ENCODE measurements around the gene SPHK2.
"Not testable (repeated sequence)": the region's sequence is repeated elsewhere in the genome, so short reads cannot be mapped to it uniquely, and the experiment has no call there.

Gene SPHK2

GRCh38 chr19:48618916-48619691 lies at the start of gene SPHK2, which contains the start of gene RPL18:
SPHK2 (plus strand) TSS chr19:48619506; CDS start chr19:48620515, 1,009 bp downstream.
RPL18 (minus strand) TSS chr19:48619178; CDS start chr19:48619143, 35 bp downstream.
- DNase-seq (ENCODE audit: low read depth), result peak; percentile 99

- DNase-seq (ENCODE audit: low read depth), result no peak
Measured at GRCh38 chr19:48569814-48570213, 49.5 kb upstream of the SPHK2 start.

- DNase-seq (ENCODE audit: low read depth), result no peak
Measured at GRCh38 chr19:48571378-48572162, 47.7 kb upstream of the SPHK2 start.

- DNase-seq (ENCODE audit: low read depth), result no peak
Measured at GRCh38 chr19:48573163-48573505, 46.2 kb upstream of the SPHK2 start.

GRCh38 chr19:48575931-48576622 lies 43.2 kb upstream of the SPHK2 start:
- no peak for DNase-seq (ENCODE audit: low read depth)

DNA sequence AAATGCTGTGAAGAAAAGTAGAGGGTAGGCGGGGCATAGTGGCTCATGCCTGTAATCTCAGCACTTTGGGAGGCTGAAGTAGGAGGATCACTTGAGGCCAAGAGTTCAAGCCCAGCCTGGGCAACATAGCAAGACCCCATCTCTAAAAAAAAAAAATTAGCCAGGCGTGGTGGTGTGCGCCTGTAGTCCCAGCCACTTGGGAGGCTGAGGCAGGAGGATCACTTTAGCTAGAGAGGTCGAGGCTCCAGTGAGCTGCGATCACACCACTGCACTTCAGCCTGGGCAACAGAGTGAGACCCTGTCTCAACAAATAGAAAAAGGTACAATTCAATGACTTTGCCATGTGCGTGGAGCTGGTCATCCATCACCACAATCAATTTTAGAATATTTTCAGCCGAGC lies 41.4 kb upstream of the SPHK2 start:
- DNase-seq (ENCODE audit: low read depth), result not testable (repeated sequence)

DNA sequence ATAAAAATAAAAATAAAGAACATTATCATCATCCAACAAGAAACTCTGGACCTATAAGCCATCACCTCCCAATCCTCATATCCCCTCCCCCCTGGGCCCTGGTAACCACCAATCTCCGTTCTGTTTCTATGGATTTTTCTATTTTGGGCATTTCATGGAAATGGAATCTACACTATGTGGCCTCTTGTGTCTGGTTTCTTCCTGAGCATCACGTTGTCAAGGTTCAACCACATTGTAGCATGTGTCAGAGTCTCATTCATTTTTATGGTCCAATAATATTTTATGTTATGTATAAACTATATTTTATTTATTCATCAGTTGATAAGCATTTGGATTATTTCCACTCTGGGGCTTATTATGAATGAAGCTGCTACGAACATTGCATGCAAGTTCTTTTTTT lies 40.4 kb upstream of the SPHK2 start:
- no peak for DNase-seq (ENCODE audit: low read depth)

- DNase-seq (ENCODE audit: low read depth), result no peak
Measured at GRCh38 chr19:48582168-48582567, 37.1 kb upstream of the SPHK2 start.

GRCh38 chr19:48587387-48587786 lies 31.9 kb upstream of the SPHK2 start:
- DNase-seq (ENCODE audit: low read depth), result no peak

- no peak for DNase-seq (ENCODE audit: low read depth)
Measured at GRCh38 chr19:48588670-48589401, 30.5 kb upstream of the SPHK2 start.

GRCh38 chr19:48591021-48591420 lies 28.3 kb upstream of the SPHK2 start:
- no peak for DNase-seq (ENCODE audit: low read depth)

DNA sequence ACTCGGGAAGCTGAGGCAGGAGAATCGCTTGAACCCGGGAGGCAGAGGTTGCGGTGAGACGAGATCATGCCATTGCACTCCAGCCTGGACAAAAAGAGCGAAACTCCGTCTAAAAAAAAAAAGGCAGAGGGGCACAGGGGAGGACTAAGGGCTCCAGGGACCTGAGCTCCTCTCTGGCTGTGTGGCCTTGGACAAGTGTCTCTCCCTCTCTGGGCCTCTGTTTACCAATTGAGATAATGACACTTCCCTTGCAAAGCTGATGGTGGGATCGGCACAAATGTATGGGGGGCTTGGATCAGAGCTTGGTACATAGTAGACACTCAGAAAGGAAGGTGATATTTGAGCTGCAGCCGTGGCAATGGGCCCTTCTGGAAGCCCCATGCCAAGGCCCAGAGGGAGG lies 24.1 kb upstream of the SPHK2 start:
- no peak for DNase-seq (ENCODE audit: low read depth)

- DNase-seq (ENCODE audit: low read depth), result no peak
Measured at GRCh38 chr19:48595833-48596232, 23.5 kb upstream of the SPHK2 start.

DNA sequence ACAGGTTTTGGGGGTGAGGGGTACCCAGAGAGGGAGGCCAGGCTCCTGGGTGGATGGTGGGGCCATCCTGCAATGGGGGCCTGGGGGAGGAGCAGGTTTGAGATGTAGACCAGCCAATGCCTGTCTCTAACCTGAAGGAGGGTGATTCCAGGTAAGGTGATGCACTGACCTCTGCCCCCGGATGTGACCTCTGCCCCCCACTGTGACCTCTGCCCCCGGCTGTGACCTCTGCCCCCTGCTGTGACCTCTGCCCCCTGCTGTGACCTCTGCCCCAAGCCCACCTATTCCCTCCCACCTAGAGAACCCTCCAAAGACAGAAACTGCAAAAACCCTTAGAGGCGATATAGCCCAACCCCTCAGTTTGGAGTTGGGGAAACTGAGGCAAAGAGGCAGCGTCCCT lies 23.1 kb upstream of the SPHK2 start:
- no peak for DNase-seq (ENCODE audit: low read depth)

DNA sequence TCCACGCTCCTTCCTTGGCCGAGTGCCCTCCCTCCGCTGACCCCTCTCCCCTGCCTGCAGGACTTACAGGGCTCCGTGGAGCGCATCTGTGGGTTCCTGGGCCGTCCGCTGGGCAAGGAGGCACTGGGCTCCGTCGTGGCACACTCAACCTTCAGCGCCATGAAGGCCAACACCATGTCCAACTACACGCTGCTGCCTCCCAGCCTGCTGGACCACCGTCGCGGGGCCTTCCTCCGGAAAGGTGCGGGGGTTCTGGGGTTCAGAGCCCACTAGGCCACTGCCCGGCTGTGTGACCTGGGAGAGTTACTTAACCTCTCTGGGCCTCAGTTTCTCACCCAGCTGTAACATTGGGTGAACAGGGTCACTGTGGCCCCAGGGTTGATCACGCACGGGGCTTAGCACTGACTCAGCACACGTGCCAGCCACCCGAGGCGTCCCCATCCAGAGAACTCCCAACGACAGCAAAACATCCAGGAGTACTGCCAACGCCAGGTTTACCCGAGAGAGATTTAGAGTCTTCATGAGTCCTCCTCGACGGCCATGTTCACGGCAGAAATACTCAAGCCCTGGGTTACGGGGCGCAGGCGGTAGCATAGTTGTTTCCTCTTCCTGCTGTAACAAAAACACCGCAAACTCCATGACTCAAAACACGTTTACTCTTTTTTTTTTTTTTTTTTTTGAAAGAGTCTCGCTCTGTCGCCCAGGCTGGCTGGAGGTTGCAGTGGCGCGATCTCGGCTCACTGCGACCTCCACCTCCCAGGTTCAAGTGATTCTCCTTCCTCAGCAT lies 22.4 kb upstream of the SPHK2 start:
- DNase-seq (ENCODE audit: low read depth), result no peak

DNA sequence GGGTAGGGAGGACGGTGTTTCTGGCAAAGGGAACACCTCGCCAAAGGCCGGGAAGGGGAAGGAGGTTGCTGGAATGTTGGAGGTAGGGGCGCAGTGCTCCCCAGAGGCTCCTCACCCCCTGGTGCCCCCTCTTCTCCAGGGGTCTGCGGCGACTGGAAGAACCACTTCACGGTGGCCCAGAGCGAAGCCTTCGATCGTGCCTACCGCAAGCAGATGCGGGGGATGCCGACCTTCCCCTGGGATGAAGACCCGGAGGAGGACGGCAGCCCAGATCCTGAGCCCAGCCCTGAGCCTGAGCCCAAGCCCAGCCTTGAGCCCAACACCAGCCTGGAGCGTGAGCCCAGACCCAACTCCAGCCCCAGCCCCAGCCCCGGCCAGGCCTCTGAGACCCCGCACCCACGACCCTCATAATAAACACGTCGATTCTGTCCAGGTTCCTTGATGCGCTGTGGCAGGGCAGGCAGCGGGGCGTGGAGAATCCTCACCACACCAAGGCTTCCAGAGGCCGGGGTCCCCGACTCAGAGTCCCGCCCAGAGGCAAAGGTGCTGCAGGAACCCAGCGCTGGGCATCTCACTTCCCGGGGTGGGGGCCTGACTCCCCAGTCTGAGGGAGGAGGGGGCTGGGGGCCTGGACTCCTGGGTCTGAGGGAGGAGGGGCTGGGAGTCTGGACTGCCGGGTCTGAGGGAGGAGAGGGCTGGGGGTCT lies 20.2 kb upstream of the SPHK2 start:
- DNase-seq (ENCODE audit: low read depth), result no peak

GRCh38 chr19:48600679-48601417 lies 18.5 kb upstream of the SPHK2 start:
- no peak for DNase-seq (ENCODE audit: low read depth)

DNA sequence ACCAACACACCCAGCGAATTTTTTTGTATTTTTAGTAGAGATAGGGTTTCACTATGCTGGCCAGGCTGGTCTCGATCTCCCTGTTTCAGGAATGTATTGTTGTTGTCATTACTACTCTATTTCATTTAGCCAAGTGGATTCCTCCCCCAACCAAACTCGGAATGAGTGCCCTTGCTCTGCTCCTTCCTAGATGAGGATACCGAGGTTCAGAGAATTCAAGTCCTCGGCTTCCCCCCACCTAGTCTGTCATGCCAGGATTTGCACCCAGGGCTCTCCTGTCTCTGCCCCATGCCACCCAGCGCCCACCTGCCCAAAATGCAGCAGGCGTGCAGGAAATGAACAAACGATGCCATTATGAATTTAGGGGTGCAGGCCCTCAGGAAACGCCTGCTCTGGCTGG lies 16.3 kb upstream of the SPHK2 start:
- no peak for DNase-seq (ENCODE audit: low read depth)

DNA sequence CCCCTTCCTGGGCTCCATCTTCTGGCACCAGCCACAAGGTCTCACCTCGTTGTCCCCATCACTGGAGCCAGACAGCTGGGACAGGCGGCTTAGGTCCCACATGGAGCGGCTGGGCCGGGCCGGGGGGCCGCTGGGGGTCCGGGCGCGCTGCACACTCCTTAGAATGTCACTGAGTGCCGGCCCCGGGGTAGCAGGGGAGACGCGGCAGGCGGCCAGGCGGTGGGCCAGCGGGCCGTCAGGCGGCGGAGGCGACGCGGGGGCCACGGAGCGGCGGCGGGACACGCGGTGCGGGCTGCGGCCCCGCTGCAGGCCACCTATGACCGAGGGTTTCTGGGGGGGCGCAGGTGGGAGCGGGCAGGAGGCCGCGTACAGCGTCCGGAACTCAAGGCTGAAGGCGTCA lies 15.9 kb upstream of the SPHK2 start:
- DNase-seq (ENCODE audit: low read depth), result no peak

DNA sequence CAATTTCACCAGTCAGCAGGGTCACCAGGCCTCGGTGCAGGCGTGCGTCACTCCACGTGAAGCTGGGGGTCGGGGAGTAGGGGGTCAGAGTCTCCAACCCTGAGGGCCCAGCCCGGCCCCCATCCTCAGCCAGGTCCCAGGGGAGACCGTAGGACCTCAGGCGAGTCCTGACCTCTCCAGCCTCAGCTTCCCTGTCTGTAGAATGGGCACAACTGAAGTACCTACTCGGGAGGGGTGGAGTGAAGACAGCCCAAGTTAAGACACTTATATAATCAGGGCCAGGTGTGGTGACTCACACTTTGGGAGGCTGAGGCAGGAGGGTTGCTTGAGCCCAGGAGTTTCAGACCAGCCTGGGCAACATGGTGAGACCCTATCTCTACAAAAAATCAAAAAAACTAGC lies 15.5 kb upstream of the SPHK2 start:
- no peak for DNase-seq (ENCODE audit: low read depth)

All from GM04503 (cell line).